HG02763 (cell line): ENCODE measurements around the gene CENPP.

Experiments used
- ATAC-seq: cut with Tn5 transposase; IDR thresholded peaks from one replicate; pipeline ENCODE4 v1.9.1; 2021; ENCODE audit warnings: mild to moderate bottlenecking, moderate library complexity; ENCODE audit not compliant: unreplicated experiment

CENPP gene

DNA sequence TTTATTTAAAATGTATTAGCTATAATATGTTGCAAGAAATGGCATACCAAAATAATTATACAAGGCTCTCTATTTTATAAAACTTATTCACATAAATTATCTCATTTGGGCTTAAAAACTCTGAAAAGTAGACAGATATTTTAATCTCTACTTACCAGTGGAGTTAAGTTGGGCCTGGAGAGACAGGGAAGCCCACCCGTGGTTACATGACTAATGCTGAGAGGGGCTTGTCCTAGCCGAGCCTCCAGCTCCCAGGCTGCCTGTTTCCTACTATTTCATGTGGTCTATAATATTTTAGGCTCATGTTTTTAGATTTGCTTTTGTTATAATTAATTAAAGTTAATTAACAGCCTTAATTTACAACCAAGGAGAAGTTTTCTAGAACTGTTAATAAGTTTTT lies 177.4 kb downstream of the CENPP start:
- no peak for ATAC-seq

DNA sequence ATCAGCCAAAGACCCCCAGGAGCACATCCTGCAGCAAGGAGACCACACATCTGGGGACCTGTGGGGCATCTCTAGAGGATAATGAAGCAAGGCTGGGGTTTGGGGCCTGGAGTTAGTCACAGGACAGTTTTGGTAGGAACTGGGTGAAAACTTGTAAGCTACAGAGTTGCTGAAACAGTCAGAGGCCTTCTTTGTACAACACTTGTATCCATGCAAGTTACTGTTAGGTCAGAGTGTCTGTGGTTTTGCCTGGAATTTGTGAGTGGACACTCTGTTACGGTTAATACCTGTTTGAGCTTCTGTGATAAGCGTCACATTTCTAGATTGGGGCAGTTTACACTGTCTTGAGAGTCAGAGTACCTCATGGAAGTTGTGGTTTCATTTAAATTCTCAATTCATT lies 179.1 kb downstream of the CENPP start:
- ATAC-seq: no peak

DNA sequence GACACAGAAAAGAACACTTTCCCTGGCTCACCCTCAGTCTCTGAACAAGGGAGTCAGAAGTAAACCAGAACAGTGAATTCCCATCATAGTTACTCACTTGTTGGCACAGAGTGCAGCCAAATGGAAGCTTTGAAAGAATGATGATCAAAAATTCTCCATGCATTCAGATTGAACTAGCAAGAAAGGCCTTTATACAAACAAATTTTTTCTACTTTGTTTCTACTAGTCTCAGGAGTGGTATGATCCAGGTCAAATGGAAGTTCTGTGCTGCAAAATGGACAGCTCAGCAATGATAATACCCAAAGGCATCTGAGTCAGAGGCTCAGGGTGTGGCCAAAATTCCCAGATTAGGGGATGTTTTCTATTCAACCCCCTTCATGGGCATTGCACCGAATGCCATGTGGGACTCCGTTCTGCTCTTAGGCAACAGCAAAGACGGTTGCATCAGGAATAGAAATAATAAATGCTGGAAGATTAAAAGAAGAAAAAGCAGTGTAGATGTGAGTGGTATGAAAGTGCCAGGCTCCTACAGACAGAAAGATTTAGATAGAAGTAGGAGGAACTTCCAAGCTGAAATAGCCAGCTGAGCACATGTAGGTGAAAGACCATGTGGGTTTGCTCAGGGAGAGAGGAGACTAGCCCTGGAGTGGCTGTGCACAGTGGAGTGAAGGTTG lies 180.6 kb downstream of the CENPP start:
- ATAC-seq: no peak

DNA sequence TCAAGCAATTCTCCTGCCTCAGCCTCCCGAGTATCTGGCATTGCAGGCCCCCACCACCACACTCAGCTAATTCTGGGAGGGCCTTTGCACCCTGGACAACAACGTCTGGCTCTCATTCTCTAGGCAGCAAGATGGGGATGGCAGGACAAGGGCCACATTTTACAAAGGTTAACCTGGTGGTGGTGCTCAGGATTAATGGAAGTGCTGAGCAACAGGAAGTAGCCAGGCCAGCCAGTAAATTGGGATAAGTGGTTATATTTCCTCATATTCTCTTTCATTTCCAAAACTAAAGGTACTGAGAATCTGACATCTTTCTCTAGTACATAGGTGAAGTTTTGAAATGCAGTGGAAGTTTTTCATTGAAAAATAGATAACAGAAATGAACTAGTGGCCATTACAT lies 181.3 kb downstream of the CENPP start:
- ATAC-seq: no peak

- ATAC-seq: no peak
Measured at GRCh38 chr9:92507496-92507895, 181.7 kb downstream of the CENPP start.

DNA sequence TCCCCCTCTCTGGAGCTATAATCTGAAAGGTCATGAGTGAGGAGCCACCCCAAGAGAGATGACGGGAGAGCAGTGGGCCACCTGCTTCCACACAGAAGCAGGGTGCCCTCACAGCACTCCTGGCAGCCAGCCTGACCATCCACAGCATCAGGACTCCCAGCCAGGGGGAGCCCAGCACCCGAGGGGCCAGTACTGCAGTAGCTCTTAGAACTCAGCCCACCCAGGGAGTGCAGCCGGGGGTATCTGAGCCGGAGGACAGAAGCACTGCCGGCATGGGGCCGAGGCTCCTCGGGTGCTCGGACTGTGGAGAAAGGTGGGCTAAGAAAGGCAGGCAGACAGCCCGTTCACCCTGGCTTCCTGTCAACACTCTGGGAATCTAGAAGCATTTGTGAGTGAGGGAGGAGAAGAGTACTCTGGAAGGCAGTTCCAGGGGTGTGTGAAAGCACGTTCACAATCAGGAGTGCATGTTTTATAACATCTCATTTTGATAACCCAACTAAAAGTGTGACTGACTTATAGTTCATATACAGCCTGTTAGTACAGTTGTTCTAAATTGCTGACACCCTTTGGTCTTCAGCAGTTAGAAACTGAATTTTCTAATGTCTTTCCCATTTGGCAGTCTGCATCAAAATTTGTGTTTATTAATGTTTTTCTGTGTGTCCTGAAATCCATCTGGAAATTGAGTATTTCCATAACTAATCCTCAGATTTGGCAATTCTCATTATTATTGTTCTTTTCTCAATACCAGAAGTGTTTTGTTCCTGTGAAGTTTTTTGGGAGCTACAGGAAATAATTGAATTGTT lies 182.5 kb downstream of the CENPP start:
- ATAC-seq: no peak

DNA sequence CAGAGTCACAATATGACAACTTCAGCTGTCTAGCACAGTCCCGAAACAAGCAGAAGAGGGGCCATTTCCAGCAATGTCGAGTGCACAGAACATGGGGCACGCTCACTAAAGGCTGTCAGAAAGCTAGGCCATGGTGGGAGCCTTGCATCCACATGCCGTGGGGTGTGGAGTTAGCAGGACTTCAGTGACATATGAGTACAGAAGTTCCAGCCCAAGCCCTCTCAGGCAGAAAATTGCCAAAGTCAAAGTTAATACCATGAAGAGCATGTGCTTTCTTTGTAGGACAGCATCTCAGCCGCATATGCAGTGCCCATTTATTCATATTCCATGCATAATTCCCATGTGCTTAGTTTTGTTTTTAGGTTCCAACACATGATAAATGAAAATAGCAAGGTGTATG lies 183.3 kb downstream of the CENPP start:
- ATAC-seq: no peak

- no peak for ATAC-seq
Measured at GRCh38 chr9:92510747-92511146, 185.0 kb downstream of the CENPP start.

GRCh38 chr9:92512622-92513021 lies 186.9 kb downstream of the CENPP start:
- ATAC-seq: no peak

DNA sequence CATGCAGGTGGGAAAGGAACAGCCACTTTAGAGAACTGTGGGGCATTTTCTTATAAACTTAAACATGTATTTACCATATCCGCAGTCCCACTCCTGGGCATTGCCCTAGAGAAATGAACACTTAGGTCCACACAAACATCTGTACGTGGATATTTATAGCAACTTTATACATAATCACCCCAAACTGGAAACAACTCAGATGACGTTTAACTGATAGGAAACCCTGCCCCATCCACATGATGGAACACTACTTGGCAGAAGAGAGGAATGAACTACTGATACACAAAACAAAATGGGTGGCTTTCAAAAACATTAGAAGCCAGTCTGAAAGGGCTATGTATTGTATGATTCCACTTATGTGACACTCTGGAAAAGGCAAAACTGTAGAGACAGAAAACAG lies 187.6 kb downstream of the CENPP start:
- no peak for ATAC-seq

DNA sequence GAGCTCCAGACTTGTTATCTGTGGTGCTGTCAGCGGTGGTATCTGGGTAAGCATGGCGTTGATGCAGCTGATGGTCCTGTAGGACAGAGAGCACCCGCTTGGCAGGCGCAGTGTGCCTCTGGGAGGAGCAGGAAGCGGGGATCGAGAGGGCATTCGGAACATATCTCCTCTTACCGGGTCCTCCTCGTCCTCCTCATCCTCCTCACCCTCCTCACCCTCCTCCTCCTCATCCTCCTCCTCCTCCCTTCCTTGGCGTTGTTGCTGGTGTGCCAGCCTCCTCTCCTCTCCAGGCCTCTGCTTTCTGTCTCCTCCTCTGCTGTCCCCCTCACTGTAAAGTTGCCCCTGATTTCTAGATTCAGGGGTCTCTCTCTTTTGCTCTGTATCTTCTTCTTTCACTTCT lies 188.9 kb downstream of the CENPP start:
- ATAC-seq: no peak

DNA sequence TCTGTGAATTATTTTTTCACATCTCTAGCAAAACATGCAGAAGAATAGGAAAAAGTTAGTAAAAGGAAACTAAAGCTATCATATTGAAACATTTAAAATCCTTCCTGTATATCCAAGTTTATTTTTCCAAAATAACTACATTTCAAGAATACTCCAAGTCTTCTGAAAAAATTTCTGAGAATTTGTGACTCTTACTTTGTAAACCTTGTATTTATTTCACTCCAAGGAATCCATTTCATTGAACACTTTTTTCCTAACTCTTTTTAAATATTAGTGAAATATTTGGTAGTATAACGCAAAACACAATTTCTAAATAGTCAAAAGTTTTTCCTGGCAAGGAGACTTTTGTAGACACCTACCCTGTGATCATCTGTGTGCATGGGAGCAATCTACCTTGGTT lies 190.8 kb downstream of the CENPP start:
- no peak for ATAC-seq

DNA sequence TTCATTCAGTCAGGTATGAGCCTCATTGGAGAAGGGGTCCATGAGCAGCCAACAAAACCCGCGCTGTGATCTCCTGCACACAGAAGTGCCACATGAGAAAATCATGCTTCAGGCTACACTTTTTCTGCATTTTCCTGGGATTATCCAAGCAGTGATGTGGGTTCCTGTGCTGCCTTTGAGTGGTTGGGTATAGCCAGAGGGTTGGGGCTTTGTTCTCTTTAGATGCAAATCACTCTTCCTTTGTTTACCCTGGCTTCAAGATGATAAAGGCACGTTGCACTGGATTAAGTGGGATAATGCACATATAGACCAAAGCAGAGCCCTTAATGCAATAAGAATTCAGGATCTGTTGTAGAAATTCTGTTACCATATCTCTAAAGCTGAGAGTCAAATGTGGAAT lies 191.3 kb downstream of the CENPP start:
- no peak for ATAC-seq

- ATAC-seq: no peak
Measured at GRCh38 chr9:92518199-92518598, 192.4 kb downstream of the CENPP start.

GRCh38 chr9:92520837-92521236 lies 195.1 kb downstream of the CENPP start:
- ATAC-seq: no peak

GRCh38 chr9:92522983-92523970 lies 197.5 kb downstream of the CENPP start:
- no peak for ATAC-seq

DNA sequence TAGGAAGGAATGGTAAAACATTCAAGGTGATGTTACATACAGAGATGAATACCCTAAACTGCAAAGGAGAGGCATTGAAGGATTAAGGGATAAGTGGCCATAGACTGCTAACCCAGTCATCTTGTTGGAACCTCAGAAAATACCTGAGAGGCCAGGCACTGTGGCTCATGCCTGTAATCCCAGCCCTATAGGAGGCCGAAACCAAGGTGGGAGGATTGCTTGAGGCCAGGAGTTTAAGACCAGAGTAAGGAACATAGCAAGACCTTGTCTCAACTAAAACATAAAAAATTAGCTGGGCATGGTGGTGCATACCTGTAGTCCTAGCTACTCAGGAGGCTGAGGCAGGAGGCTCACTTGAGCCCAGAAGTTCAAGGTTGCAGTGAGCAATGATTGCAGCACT lies 199.1 kb downstream of the CENPP start:
- ATAC-seq: no peak

GRCh38 chr9:92525306-92525705 lies 199.6 kb downstream of the CENPP start:
- no peak for ATAC-seq

- no peak for ATAC-seq
Measured at GRCh38 chr9:92527291-92527828, 201.6 kb downstream of the CENPP start.

GRCh38 chr9:92527832-92528521 lies 202.2 kb downstream of the CENPP start:
- no peak for ATAC-seq

- no peak for ATAC-seq
Measured at GRCh38 chr9:92528522-92528849, 202.7 kb downstream of the CENPP start.
